Activated naive CD4-positive, alpha-beta T cell treated with anti-CD3 and anti-CD28 coated beads, Interleukin-2, amount 10 ng/mL, durations not matched to agents 7 days and 5 days (primary cell): Measurements from ENCODE around the gene ABCA13.

Experiments used
- CTCF ChIA-PET: fragments of 350-600 bp; sonication (Branson Sonifier 250); formaldehyde crosslinking; loops from one replicate; lab custom pipeline; 2021; ENCODE audit warnings: antibody characterized with exemption; lab: Charles Lee
- DNase-seq: peaks from one replicate; pipeline ENCODE4 v3.0.0-alpha.2; 2020
- H3K27ac Mint-ChIP-seq: one replicate; pipeline ENCODE4 v1.8.0; 2021; ENCODE audit warnings: mild to moderate bottlenecking, moderate library complexity, mixed read lengths
- H3K27me3 Mint-ChIP-seq: one replicate; pipeline ENCODE4 v1.8.0; 2021; ENCODE audit warnings: mild to moderate bottlenecking, mixed read lengths
- H3K36me3 Mint-ChIP-seq: one replicate; pipeline ENCODE4 v1.8.0; 2021; ENCODE audit warnings: mixed read lengths
- H3K4me1 Mint-ChIP-seq: one replicate; pipeline ENCODE4 v1.8.0; 2021; ENCODE audit warnings: mixed read lengths
- H3K4me3 Mint-ChIP-seq: one replicate; pipeline ENCODE4 v1.8.0; 2021; ENCODE audit warnings: mild to moderate bottlenecking, moderate library complexity, mixed read lengths
- H3K9me3 Mint-ChIP-seq: one replicate; pipeline ENCODE4 v1.8.0; 2021; ENCODE audit warnings: mixed read lengths

Gene ABCA13

GRCh38 chr7:48309720-48310119 lies 138.5 kb downstream of the ABCA13 start:
- Mint-ChIP-seq H3K9me3 (no peaks in the 10 kb centered on the region), H3K36me3 (no peaks in the 10 kb centered on the region), H3K27ac (no peak overlapping the region), H3K4me3 (no peak overlapping the region), H3K27me3 (peaks cover 4% of the 10 kb centered on the region), H3K4me1 (no peaks in the 10 kb centered on the region)
- CTCF ChIA-PET, result no interaction called here
- DNase-seq, result no peak

GRCh38 chr7:48311464-48312100 lies 140.3 kb downstream of the ABCA13 start:
- no peaks in the 10 kb centered on the region for H3K36me3 Mint-ChIP-seq
- no peak overlapping the region for H3K4me3 Mint-ChIP-seq
- no peak for DNase-seq
- H3K9me3 Mint-ChIP-seq, result no peaks in the 10 kb centered on the region
- CTCF ChIA-PET, result no interaction called here
- H3K27me3 Mint-ChIP-seq, result no peaks in the 10 kb centered on the region
- no peaks in the 10 kb centered on the region for H3K4me1 Mint-ChIP-seq
- no peak overlapping the region for H3K27ac Mint-ChIP-seq

- Mint-ChIP-seq H3K27ac (no peak overlapping the region), H3K36me3 (no peaks in the 10 kb centered on the region), H3K4me3 (no peak overlapping the region), H3K9me3 (no peaks in the 10 kb centered on the region), H3K4me1 (no peaks in the 10 kb centered on the region), H3K27me3 (no peaks in the 10 kb centered on the region)
- CTCF ChIA-PET, result no interaction called here
- DNase-seq, result no peak
Measured at GRCh38 chr7:48312151-48312550, 140.9 kb downstream of the ABCA13 start.

GRCh38 chr7:48316768-48317167 lies 145.5 kb downstream of the ABCA13 start:
- Mint-ChIP-seq H3K4me1 (no peaks in the 10 kb centered on the region), H3K9me3 (no peaks in the 10 kb centered on the region), H3K36me3 (no peaks in the 10 kb centered on the region), H3K4me3 (no peak overlapping the region), H3K27me3 (no peaks in the 10 kb centered on the region), H3K27ac (no peak overlapping the region)
- no peak for DNase-seq
- CTCF ChIA-PET, result no interaction called here

GRCh38 chr7:48317360-48317759 lies 146.1 kb downstream of the ABCA13 start:
- H3K36me3 Mint-ChIP-seq, result no peaks in the 10 kb centered on the region
- H3K27ac Mint-ChIP-seq, result no peak overlapping the region
- H3K4me1 Mint-ChIP-seq, result no peaks in the 10 kb centered on the region
- no peaks in the 10 kb centered on the region for H3K9me3 Mint-ChIP-seq
- DNase-seq, result no peak
- H3K27me3 Mint-ChIP-seq, result no peaks in the 10 kb centered on the region
- CTCF ChIA-PET, result no interaction called here
- H3K4me3 Mint-ChIP-seq, result no peak overlapping the region

- CTCF ChIA-PET, result no interaction called here
- H3K9me3 Mint-ChIP-seq, result peaks cover 9% of the 10 kb centered on the region
- H3K36me3 Mint-ChIP-seq, result no peaks in the 10 kb centered on the region
Measured at GRCh38 chr7:48321319-48322010, 150.2 kb downstream of the ABCA13 start.

GRCh38 chr7:48337012-48337621 lies 165.9 kb downstream of the ABCA13 start:
- no peak overlapping the region for H3K27ac Mint-ChIP-seq
- H3K4me1 Mint-ChIP-seq, result no peaks in the 10 kb centered on the region
- DNase-seq, result no peak
- no peak overlapping the region for H3K4me3 Mint-ChIP-seq
- H3K9me3 Mint-ChIP-seq, result no peaks in the 10 kb centered on the region
- no peaks in the 10 kb centered on the region for H3K36me3 Mint-ChIP-seq
- H3K27me3 Mint-ChIP-seq, result no peaks in the 10 kb centered on the region
- CTCF ChIA-PET, result interaction anchor here (1.1 kb wide), 1 partner anchor 8 kb away, joined by 3 read pairs; no protein-coding TSS in a partner anchor

More at GRCh38 chr7:48321319-48322010, 150.2 kb downstream of the ABCA13 start:
- H3K4me3 Mint-ChIP-seq, result no peak overlapping the region
- H3K27me3 Mint-ChIP-seq, result no peaks in the 10 kb centered on the region
- DNase-seq, result no peak
- H3K27ac Mint-ChIP-seq, result no peak overlapping the region
- no peaks in the 10 kb centered on the region for H3K4me1 Mint-ChIP-seq

GRCh38 chr7:48337781-48338180 lies 166.5 kb downstream of the ABCA13 start:
- Mint-ChIP-seq H3K4me1 (no peaks in the 10 kb centered on the region), H3K9me3 (no peaks in the 10 kb centered on the region), H3K27ac (no peak overlapping the region), H3K27me3 (no peaks in the 10 kb centered on the region), H3K36me3 (no peaks in the 10 kb centered on the region), H3K4me3 (no peak overlapping the region)
- DNase-seq, result no peak
- CTCF ChIA-PET, result no interaction called here

GRCh38 chr7:48347230-48347825 lies 176.1 kb downstream of the ABCA13 start:
- Mint-ChIP-seq H3K9me3 (no peaks in the 10 kb centered on the region), H3K27me3 (no peaks in the 10 kb centered on the region), H3K36me3 (no peaks in the 10 kb centered on the region), H3K27ac (no peak overlapping the region), H3K4me3 (no peak overlapping the region), H3K4me1 (no peaks in the 10 kb centered on the region)
- no peak for DNase-seq
- CTCF ChIA-PET, result no interaction called here

GRCh38 chr7:48350515-48350914 lies 179.3 kb downstream of the ABCA13 start:
- Mint-ChIP-seq H3K4me1 (no peaks in the 10 kb centered on the region), H3K36me3 (no peaks in the 10 kb centered on the region)

GRCh38 chr7:48351900-48352299 lies 180.6 kb downstream of the ABCA13 start:
- Mint-ChIP-seq H3K27ac (no peak overlapping the region), H3K9me3 (no peaks in the 10 kb centered on the region), H3K27me3 (no peaks in the 10 kb centered on the region), H3K36me3 (no peaks in the 10 kb centered on the region), H3K4me1 (no peaks in the 10 kb centered on the region), H3K4me3 (no peak overlapping the region)
- CTCF ChIA-PET, result no interaction called here
- no peak for DNase-seq

More at GRCh38 chr7:48350515-48350914, 179.3 kb downstream of the ABCA13 start:
- Mint-ChIP-seq H3K27me3 (no peaks in the 10 kb centered on the region), H3K27ac (no peak overlapping the region), H3K4me3 (no peak overlapping the region), H3K9me3 (no peaks in the 10 kb centered on the region)
- CTCF ChIA-PET, result no interaction called here
- DNase-seq, result no peak

- CTCF ChIA-PET, result no interaction called here
- no peak for DNase-seq
- Mint-ChIP-seq H3K9me3 (no peaks in the 10 kb centered on the region), H3K36me3 (no peaks in the 10 kb centered on the region), H3K4me1 (no peaks in the 10 kb centered on the region), H3K27ac (no peak overlapping the region), H3K4me3 (no peak overlapping the region), H3K27me3 (no peaks in the 10 kb centered on the region)
Measured at GRCh38 chr7:48355346-48355745, 184.1 kb downstream of the ABCA13 start.

- no peaks in the 10 kb centered on the region for H3K36me3 Mint-ChIP-seq
Measured at GRCh38 chr7:48360574-48360973, 189.3 kb downstream of the ABCA13 start.

GRCh38 chr7:48363174-48363573 lies 191.9 kb downstream of the ABCA13 start:
- no peaks in the 10 kb centered on the region for H3K27me3 Mint-ChIP-seq
- H3K4me3 Mint-ChIP-seq, result no peak overlapping the region
- H3K9me3 Mint-ChIP-seq, result no peaks in the 10 kb centered on the region
- H3K4me1 Mint-ChIP-seq, result no peaks in the 10 kb centered on the region
- CTCF ChIA-PET, result no interaction called here
- H3K27ac Mint-ChIP-seq, result no peak overlapping the region
- DNase-seq, result no peak
- no peaks in the 10 kb centered on the region for H3K36me3 Mint-ChIP-seq

More at GRCh38 chr7:48360574-48360973, 189.3 kb downstream of the ABCA13 start:
- Mint-ChIP-seq H3K9me3 (no peaks in the 10 kb centered on the region), H3K27ac (no peak overlapping the region), H3K4me3 (no peak overlapping the region), H3K27me3 (no peaks in the 10 kb centered on the region), H3K4me1 (no peaks in the 10 kb centered on the region)
- no peak for DNase-seq
- CTCF ChIA-PET, result no interaction called here
